AG20443 (cell line): ENCODE data around the gene ANKRD24.
"Not testable (repeated sequence)": the region's sequence is repeated elsewhere in the genome, so short reads cannot be mapped to it uniquely, and the experiment has no call there.

Experiments
- DNase-seq: peaks from one replicate; pipeline ENCODE4 v3.0.0; 2012; ENCODE audit warnings: low spot score, mixed read lengths

ANKRD24 gene

DNA sequence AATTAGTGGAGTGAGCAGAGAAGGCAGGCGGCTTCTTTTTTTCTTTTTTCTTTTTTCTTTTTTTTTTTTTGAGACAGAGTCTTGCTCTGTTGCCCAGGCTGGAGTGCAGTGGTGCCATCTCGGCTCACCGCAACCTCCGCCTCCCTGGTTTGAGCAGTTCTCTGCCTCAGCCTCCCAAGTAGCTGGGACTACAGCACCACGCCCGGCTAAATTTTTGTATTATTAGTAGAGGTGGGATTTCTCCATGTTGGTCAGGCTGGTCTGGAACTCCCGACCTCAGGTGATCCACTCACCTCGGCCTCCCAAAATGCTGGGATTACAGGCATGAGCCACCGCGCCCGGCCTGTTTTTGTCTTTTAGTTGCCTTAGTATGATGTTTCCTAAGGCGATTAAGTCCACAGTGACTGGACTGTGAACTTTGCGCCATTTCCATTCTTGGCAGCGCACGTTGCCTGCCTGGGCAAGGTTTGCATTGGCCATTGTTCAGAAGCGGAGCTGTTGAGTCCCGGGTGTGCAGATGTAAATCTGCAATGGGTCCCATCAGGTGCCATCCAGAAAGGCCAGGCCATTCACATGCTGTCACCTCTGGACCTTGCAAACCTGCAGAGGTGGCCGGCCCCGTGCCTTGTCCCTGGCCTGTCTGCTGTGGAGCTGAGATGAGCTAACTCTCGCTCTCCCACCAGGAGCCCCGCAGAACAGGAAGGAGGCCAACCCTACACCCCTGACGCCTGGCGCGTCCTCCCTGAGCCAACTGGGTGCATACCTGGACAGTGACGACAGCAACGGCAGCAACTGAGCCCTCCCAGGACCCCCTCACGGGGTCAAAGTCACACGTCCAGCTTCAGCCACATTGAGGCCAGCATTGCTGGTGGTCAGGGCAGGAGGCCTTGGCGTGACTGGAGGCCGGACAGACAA is 85.7 kb downstream of the ANKRD24 start:
- DNase-seq = no peak

- no peak for DNase-seq
Measured at GRCh38 chr19:4268816-4269430, 86.4 kb downstream of the ANKRD24 start.

DNA sequence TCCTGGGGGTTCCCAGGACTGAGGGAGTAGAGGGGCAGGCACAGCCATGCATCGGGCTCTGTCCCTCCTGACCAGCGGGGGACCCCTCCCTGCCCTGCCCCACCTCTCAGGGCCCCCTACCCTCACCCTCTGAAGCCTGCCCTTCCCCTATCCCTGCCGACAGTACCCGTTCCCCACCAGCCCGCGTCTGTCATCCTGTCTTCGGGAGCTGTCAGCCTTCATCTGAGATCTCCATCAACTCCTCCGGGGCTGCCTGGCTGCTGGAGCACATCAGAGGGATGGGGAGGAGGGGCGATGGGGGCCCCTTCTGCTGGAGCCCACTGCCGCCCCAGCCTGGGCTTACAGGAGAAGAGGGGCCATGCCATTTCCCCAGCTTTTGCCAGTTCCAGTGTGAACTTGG is 90.4 kb downstream of the ANKRD24 start:
- no peak for DNase-seq

DNA sequence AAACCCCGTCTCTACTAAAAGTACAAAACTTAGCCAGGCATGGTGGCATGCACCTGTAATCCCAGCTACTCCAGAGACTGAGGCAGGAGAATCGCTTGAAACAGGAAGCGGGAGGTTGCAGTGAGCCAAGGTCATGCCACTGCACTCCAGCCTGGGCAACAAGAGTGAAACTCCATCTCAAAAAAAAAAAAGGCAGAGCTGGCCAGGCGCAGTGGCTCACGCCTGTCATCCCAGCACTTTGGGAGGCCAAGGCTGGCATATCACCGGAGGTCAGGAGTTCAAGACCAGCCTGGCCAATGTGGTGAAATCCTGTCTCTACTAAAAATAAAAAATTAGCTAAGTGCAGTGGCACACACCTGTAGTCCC is 91.8 kb downstream of the ANKRD24 start:
- not testable (repeated sequence) for DNase-seq
